ENCODE measurements around the gene ILDR1.

- TF ChIP-seq POLR2AphosphoS5 (IDR thresholded peaks at IDR 0.05; ENCODE audit: low read depth, low read length): no peak
- no peak for TF ChIP-seq POLR2A (IDR thresholded peaks at IDR 0.05; ENCODE audit: low read depth, low read length)
These were observed 3.2 kb upstream of the ILDR1 start for GRCh38 chr3:122025296-122025695.
